HCT116 (cell line): ENCODE data around the gene HDAC7.

Experiments used
- ATF3 ChIP-seq: IDR thresholded peaks from 2 replicates; pipeline ENCODE4 v1.6.1; 2012
- CTCF ChIP-seq, 3 experiments: fragments of 200-600 bp in 1 of 3; sonication (generic) in 1 of 3; IDR thresholded peaks in 2 of 3; conservative IDR thresholded peaks in 1 of 3; 2 replicates each; pipeline ENCODE4 v1.5.1; 2012 to 2017; ENCODE audit warnings: low read depth in 2 of 3, low read length in 2 of 3, antibody characterized with exemption in 1 of 3, borderline replicate concordance in 1 of 3, control low read depth in 1 of 3, mild to moderate bottlenecking in 1 of 3, mixed read lengths in 1 of 3, mixed run types in 1 of 3, moderate library complexity in 1 of 3; ENCODE audit not compliant: insufficient read depth in 1 of 3
- POLR2AphosphoS5 ChIP-seq: IDR thresholded peaks from 2 replicates; pipeline ENCODE4 v1.6.1; 2011; ENCODE audit warnings: mild to moderate bottlenecking, low read depth, low read length, moderate library complexity

- TF ChIP-seq CTCF (IDR thresholded peaks at IDR 0.05 in 2 of 3, conservative IDR thresholded peaks at IDR 0.05 in 1 of 3; ENCODE audit: borderline replicate concordance in 1 of 3, insufficient read depth in 1 of 3, low read depth in 2 of 3, low read length in 2 of 3) (no peak), ATF3 (no peak), POLR2AphosphoS5 (no peak)
These were observed 43.1 kb downstream of the HDAC7 start for GRCh38 chr12:47776471-47777143.
